Measurements from ENCODE around the gene RHOG. TPM values are rescaled to one million over a fixed set of nuclear protein-coding genes. Genes with fewer than 3 reads are reported as not detected.
A peak's percentile ranks its signal among the peaks of the same experiment; 100 is the strongest.
"Not testable (repeated sequence)": the region's sequence is repeated elsewhere in the genome, so short reads cannot be mapped to it uniquely, and the experiment has no call there.

RHOG gene
- total RNA-seq, 1 experiment from 2014 or later = 26.4 TPM

GRCh38 chr11:3861683-3862082, 20.9 kb upstream of the RHOG start:
- Histone ChIP-seq H3K56ac (ENCODE audit: insufficient read length, low read depth, low read length) (no peak overlapping the region), H2BK12ac (ENCODE audit: insufficient read length, low read depth, low read length) (no peak overlapping the region), H3K9ac (ENCODE audit: extremely low read depth, insufficient read length, low read length) (no peak overlapping the region), H3K4me2 (ENCODE audit: insufficient read depth, insufficient read length, low read length) (no peak overlapping the region), H3K14ac (ENCODE audit: insufficient read depth, low read length) (no peak overlapping the region), H4K5ac (ENCODE audit: insufficient read length, low read depth, low read length) (no peak overlapping the region), H2BK120ac (ENCODE audit: low read depth, low read length, poor library complexity, severe bottlenecking) (no peak overlapping the region), H3K27ac (ENCODE audit: insufficient read length, low read depth, low read length) (no peak overlapping the region), H4K91ac (ENCODE audit: insufficient read length, low read depth, low read length) (no peak overlapping the region), H2AFZ (ENCODE audit: low read length) (no peak overlapping the region), H2BK5ac (ENCODE audit: insufficient read length, low read length) (no peak overlapping the region), H4K20me1 (ENCODE audit: control insufficient read depth, insufficient read depth, insufficient read length) (no peaks in the 10 kb centered on the region), H3K4me1 (ENCODE audit: insufficient read depth, low read length) (peaks cover 9% of the 10 kb centered on the region), H3T11ph (ENCODE audit: low read length) (no peak overlapping the region), H3K79me2 (ENCODE audit: insufficient read depth, low read length) (no peaks in the 10 kb centered on the region), H2BK20ac (ENCODE audit: low read depth, low read length, poor library complexity, severe bottlenecking) (no peak overlapping the region), H4K8ac (replicated peaks; ENCODE audit: insufficient read length, low read depth, low read length) (no peak overlapping the region), H3K4ac (ENCODE audit: low read depth, low read length) (no peak overlapping the region), H3K23ac (ENCODE audit: insufficient read length, low read depth, low read length) (no peak overlapping the region), H3K9me3 (ENCODE audit: control insufficient read depth, low read depth, low read length) (no peaks in the 10 kb centered on the region), H3K27me3 (ENCODE audit: insufficient read depth, low read length) (no peaks in the 10 kb centered on the region; the same call in 1 of the 2 replicates), H2AK5ac (ENCODE audit: insufficient read length, low read length) (no peak overlapping the region), H2BK15ac (ENCODE audit: low read depth, low read length) (no peak overlapping the region), H3K23me2 (ENCODE audit: insufficient read length, low read depth, low read length, poor library complexity, severe bottlenecking) (no peaks in the 10 kb centered on the region), H3K79me1 (ENCODE audit: insufficient read depth, low read depth, low read length, poor library complexity, severe bottlenecking) (no peaks in the 10 kb centered on the region), H3K18ac (ENCODE audit: insufficient read length, low read depth, low read length) (no peak overlapping the region)
- Mint-ChIP-seq H3K4me1 (peaks cover 46 to 58% of the 10 kb centered on the region in 2 experiments), H3K27me3 (ENCODE audit: low read depth) (peaks cover 24% of the 10 kb centered on the region), H3K27ac (no peak overlapping the region), H3K9me3 (no peaks in the 10 kb centered on the region), H3K4me3 (peak overlapping the region in 1 of 2 experiments; percentile 56; a peak in 2 of 5 replicates), H3K36me3 (ENCODE audit: insufficient read depth in 1 of 3, low read depth in 3 of 3) (peaks cover 0 to 4% (median 0%) of the 10 kb centered on the region in 3 experiments; a peak in 1 of 7 replicates)
- DNase-seq = no peak
- no CpG with 5 or more reads among the region's 1 CpG for WGBS (ENCODE audit: extremely low coverage, insufficient read length, low lambda C conversion rate)
- TF ChIP-seq CTCF (conservative IDR thresholded peaks at IDR 0.05) = no peak

DNA sequence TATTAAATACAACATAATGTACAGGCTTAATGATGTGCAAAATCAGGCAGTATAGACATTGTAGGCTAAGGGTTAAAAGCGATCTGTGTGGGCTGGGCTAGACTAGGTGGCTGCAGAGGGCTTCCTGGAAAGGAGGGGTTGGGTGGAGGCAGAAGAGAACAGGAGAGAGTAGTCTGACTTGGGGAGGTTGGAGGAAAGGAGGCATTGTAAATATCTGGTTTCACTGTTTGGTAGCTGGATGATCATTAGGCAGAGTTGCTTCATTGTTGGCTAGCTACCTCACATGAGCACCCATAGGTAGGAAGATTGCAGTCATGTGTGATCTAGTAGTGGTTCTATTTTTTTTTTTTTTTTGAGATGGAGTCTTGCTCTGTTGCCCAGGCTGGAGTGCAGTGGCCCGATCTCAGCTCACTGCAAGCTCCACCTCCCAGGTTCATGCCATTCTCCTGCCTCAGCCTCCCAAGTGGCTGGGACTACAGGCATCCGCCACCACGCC, 20.2 kb upstream of the RHOG start:
- H3K9me3 ChIP-seq (ENCODE audit: control insufficient read depth, low read depth, low read length); H2AFZ ChIP-seq (ENCODE audit: low read length); H3T11ph ChIP-seq (ENCODE audit: low read length); DNase-seq; H3K9ac ChIP-seq (ENCODE audit: extremely low read depth, insufficient read length, low read length); H3K4me2 ChIP-seq (ENCODE audit: insufficient read depth, insufficient read length, low read length); H4K8ac ChIP-seq (replicated peaks; ENCODE audit: insufficient read length, low read depth, low read length); H3K79me1 ChIP-seq (ENCODE audit: insufficient read depth, low read depth, low read length, poor library complexity, severe bottlenecking); H2BK120ac ChIP-seq (ENCODE audit: low read depth, low read length, poor library complexity, severe bottlenecking); H3K56ac ChIP-seq (ENCODE audit: insufficient read length, low read depth, low read length); H3K23me2 ChIP-seq (ENCODE audit: insufficient read length, low read depth, low read length, poor library complexity, severe bottlenecking); H3K27me3 ChIP-seq (ENCODE audit: insufficient read depth, low read length); H3K23ac ChIP-seq (ENCODE audit: insufficient read length, low read depth, low read length); H2BK5ac ChIP-seq (ENCODE audit: insufficient read length, low read length); H3K14ac ChIP-seq (ENCODE audit: insufficient read depth, low read length); H3K27ac ChIP-seq (ENCODE audit: insufficient read length, low read depth, low read length); H4K91ac ChIP-seq (ENCODE audit: insufficient read length, low read depth, low read length); H2AK5ac ChIP-seq (ENCODE audit: insufficient read length, low read length); H3K27ac Mint-ChIP-seq; H2BK20ac ChIP-seq (ENCODE audit: low read depth, low read length, poor library complexity, severe bottlenecking); H3K9me3 Mint-ChIP-seq; H3K79me2 ChIP-seq (ENCODE audit: insufficient read depth, low read length); H3K4ac ChIP-seq (ENCODE audit: low read depth, low read length); H3K36me3 Mint-ChIP-seq (ENCODE audit: insufficient read depth in 1 of 3, low read depth in 3 of 3); H2BK12ac ChIP-seq (ENCODE audit: insufficient read length, low read depth, low read length); H3K18ac ChIP-seq (ENCODE audit: insufficient read length, low read depth, low read length); H2BK15ac ChIP-seq (ENCODE audit: low read depth, low read length); H4K5ac ChIP-seq (ENCODE audit: insufficient read length, low read depth, low read length); H3K4me1 ChIP-seq (ENCODE audit: insufficient read depth, low read length); H4K20me1 ChIP-seq (ENCODE audit: control insufficient read depth, insufficient read depth, insufficient read length): not testable (repeated sequence)
- H3K4me3 Mint-ChIP-seq = peak overlapping the region in 1 of 2 experiments; percentile 12; a peak in 2 of 5 replicates
- no CpG with 5 or more reads among the region's 4 CpGs for WGBS (ENCODE audit: extremely low coverage, insufficient read length, low lambda C conversion rate)
- H3K27me3 Mint-ChIP-seq (ENCODE audit: low read depth) = peaks cover 31% of the 10 kb centered on the region
- H3K4me1 Mint-ChIP-seq = peaks cover 49 to 61% of the 10 kb centered on the region in 2 experiments

All from H9 (cell line).